ENCODE data around the gene STK32B. TPM values are rescaled to one million over a fixed set of nuclear protein-coding genes. Genes with fewer than 3 reads are reported as not detected.
"Not testable (repeated sequence)": the region's sequence is repeated elsewhere in the genome, so short reads cannot be mapped to it uniquely, and the experiment has no call there.

Gene STK32B
- total RNA-seq, 2 donors from 2014 or later: not detected

GRCh38 chr4:5146248-5146647, 95.0 kb downstream of the STK32B start:
- no peak for ATAC-seq
- Mint-ChIP-seq H3K4me1 (ENCODE audit: low read depth in 2 of 2) (no peaks in the 10 kb centered on the region), H3K4me3 (no peak overlapping the region), H3K9me3 (no peaks in the 10 kb centered on the region), H3K27ac (no peak overlapping the region), H3K27me3 (peaks cover 8 to 35% of the 10 kb centered on the region in 2 donors), H3K36me3 (no peaks in the 10 kb centered on the region)
- no peak for DNase-seq (ENCODE audit: low spot score)

GRCh38 chr4:5152521-5152920, 101.2 kb downstream of the STK32B start:
- H3K27ac Mint-ChIP-seq: no peak overlapping the region
- no peak overlapping the region for H3K4me3 Mint-ChIP-seq
- no peaks in the 10 kb centered on the region for H3K36me3 Mint-ChIP-seq
- no peaks in the 10 kb centered on the region for H3K9me3 Mint-ChIP-seq
- no peaks in the 10 kb centered on the region for H3K4me1 Mint-ChIP-seq (ENCODE audit: low read depth in 2 of 2)
- no peak for DNase-seq (ENCODE audit: low spot score)
- peaks cover 13 to 48% of the 10 kb centered on the region in 2 donors for H3K27me3 Mint-ChIP-seq
- no peak for ATAC-seq

GRCh38 chr4:5156682-5157081, 105.4 kb downstream of the STK32B start:
- peaks cover 13 to 23% of the 10 kb centered on the region in 2 donors for H3K27me3 Mint-ChIP-seq
- no peak overlapping the region for H3K4me3 Mint-ChIP-seq
- no peak for ATAC-seq
- no peaks in the 10 kb centered on the region for H3K9me3 Mint-ChIP-seq
- no peak for DNase-seq (ENCODE audit: low spot score)
- no peaks in the 10 kb centered on the region for H3K36me3 Mint-ChIP-seq
- no peak overlapping the region for H3K27ac Mint-ChIP-seq
- H3K4me1 Mint-ChIP-seq (ENCODE audit: low read depth in 2 of 2): no peaks in the 10 kb centered on the region

- H3K4me3 Mint-ChIP-seq: no peak overlapping the region
- no peaks in the 10 kb centered on the region for H3K36me3 Mint-ChIP-seq
- H3K27me3 Mint-ChIP-seq: peaks cover 7 to 17% of the 10 kb centered on the region in 2 donors
- ATAC-seq (no peak), DNase-seq (ENCODE audit: low spot score) (no peak)
- H3K27ac Mint-ChIP-seq: no peak overlapping the region
- no peaks in the 10 kb centered on the region for H3K4me1 Mint-ChIP-seq (ENCODE audit: low read depth in 2 of 2)
- H3K9me3 Mint-ChIP-seq: no peaks in the 10 kb centered on the region
These were observed 106.8 kb downstream of the STK32B start for GRCh38 chr4:5157791-5158770.

GRCh38 chr4:5158825-5159224, 107.5 kb downstream of the STK32B start:
- no peaks in the 10 kb centered on the region for H3K4me1 Mint-ChIP-seq (ENCODE audit: low read depth in 2 of 2)
- no peaks in the 10 kb centered on the region for H3K9me3 Mint-ChIP-seq
- no peak overlapping the region for H3K4me3 Mint-ChIP-seq
- H3K36me3 Mint-ChIP-seq: no peaks in the 10 kb centered on the region
- H3K27me3 Mint-ChIP-seq: peaks cover 7 to 21% of the 10 kb centered on the region in 2 donors
- DNase-seq (ENCODE audit: low spot score): no peak
- ATAC-seq: no peak
- no peak overlapping the region for H3K27ac Mint-ChIP-seq

GRCh38 chr4:5160668-5161067, 109.4 kb downstream of the STK32B start:
- DNase-seq (ENCODE audit: low spot score) (no peak), ATAC-seq (no peak)
- Mint-ChIP-seq H3K4me1 (ENCODE audit: low read depth in 2 of 2) (no peaks in the 10 kb centered on the region), H3K27ac (no peak overlapping the region), H3K9me3 (no peaks in the 10 kb centered on the region), H3K36me3 (no peaks in the 10 kb centered on the region), H3K27me3 (peaks cover under 1 to 11% of the 10 kb centered on the region in 2 donors), H3K4me3 (no peak overlapping the region)

GRCh38 chr4:5162909-5163508, 111.7 kb downstream of the STK32B start:
- no peak overlapping the region for H3K27ac Mint-ChIP-seq
- no peaks in the 10 kb centered on the region for H3K9me3 Mint-ChIP-seq
- no peak overlapping the region for H3K4me3 Mint-ChIP-seq
- ATAC-seq (no peak), DNase-seq (ENCODE audit: low spot score) (no peak)
- H3K4me1 Mint-ChIP-seq (ENCODE audit: low read depth in 2 of 2): no peaks in the 10 kb centered on the region
- peaks cover 0 to 8% of the 10 kb centered on the region in 2 donors for H3K27me3 Mint-ChIP-seq
- no peaks in the 10 kb centered on the region for H3K36me3 Mint-ChIP-seq

GRCh38 chr4:5164221-5164912, 113.1 kb downstream of the STK32B start:
- no peak for ATAC-seq
- Mint-ChIP-seq H3K9me3 (no peaks in the 10 kb centered on the region), H3K4me3 (no peak overlapping the region), H3K36me3 (no peaks in the 10 kb centered on the region), H3K27me3 (peaks cover 0 to 8% of the 10 kb centered on the region in 2 donors), H3K27ac (no peak overlapping the region), H3K4me1 (ENCODE audit: low read depth in 2 of 2) (no peaks in the 10 kb centered on the region)
- no peak for DNase-seq (ENCODE audit: low spot score)

- H3K27ac Mint-ChIP-seq: no peak overlapping the region
- no peak for ATAC-seq
- H3K36me3 Mint-ChIP-seq: no peaks in the 10 kb centered on the region
- no peak for DNase-seq (ENCODE audit: low spot score)
- H3K27me3 Mint-ChIP-seq: peaks cover 0 to 8% of the 10 kb centered on the region in 2 donors
- H3K9me3 Mint-ChIP-seq: no peaks in the 10 kb centered on the region
- H3K4me1 Mint-ChIP-seq (ENCODE audit: low read depth in 2 of 2): no peaks in the 10 kb centered on the region
- no peak overlapping the region for H3K4me3 Mint-ChIP-seq
These were observed 114.4 kb downstream of the STK32B start for GRCh38 chr4:5165420-5166369.

- ATAC-seq (no peak), DNase-seq (ENCODE audit: low spot score) (no peak)
- Mint-ChIP-seq H3K36me3 (no peaks in the 10 kb centered on the region), H3K4me1 (ENCODE audit: low read depth in 2 of 2) (no peaks in the 10 kb centered on the region), H3K9me3 (no peaks in the 10 kb centered on the region), H3K4me3 (no peak overlapping the region), H3K27me3 (peaks cover 0 to 8% of the 10 kb centered on the region in 2 donors), H3K27ac (no peak overlapping the region)
These were observed 115.1 kb downstream of the STK32B start for GRCh38 chr4:5166377-5166776.

GRCh38 chr4:5168891-5169290, 117.6 kb downstream of the STK32B start:
- ATAC-seq (no peak), DNase-seq (ENCODE audit: low spot score) (no peak)
- H3K27me3 Mint-ChIP-seq: peaks cover 3 to 8% of the 10 kb centered on the region in 2 donors
- peaks cover 3% of the 10 kb centered on the region for H3K9me3 Mint-ChIP-seq
- no peaks in the 10 kb centered on the region for H3K36me3 Mint-ChIP-seq
- H3K4me3 Mint-ChIP-seq: no peak overlapping the region
- H3K27ac Mint-ChIP-seq: no peak overlapping the region
- H3K4me1 Mint-ChIP-seq (ENCODE audit: low read depth in 2 of 2): no peaks in the 10 kb centered on the region

GRCh38 chr4:5175836-5176235, 124.6 kb downstream of the STK32B start:
- not testable (repeated sequence) for H3K4me1 Mint-ChIP-seq (ENCODE audit: low read depth in 2 of 2); H3K9me3 Mint-ChIP-seq; ATAC-seq; H3K27ac Mint-ChIP-seq; H3K36me3 Mint-ChIP-seq; DNase-seq (ENCODE audit: low spot score); H3K4me3 Mint-ChIP-seq
- H3K27me3 Mint-ChIP-seq: peaks cover 7 to 12% of the 10 kb centered on the region in 2 donors

- no peaks in the 10 kb centered on the region for H3K9me3 Mint-ChIP-seq
- DNase-seq (ENCODE audit: low spot score): no peak
- peaks cover 13 to 24% of the 10 kb centered on the region in 2 donors for H3K27me3 Mint-ChIP-seq
- no peak overlapping the region for H3K4me3 Mint-ChIP-seq
- no peak for ATAC-seq
- no peaks in the 10 kb centered on the region for H3K4me1 Mint-ChIP-seq (ENCODE audit: low read depth in 2 of 2)
- no peak overlapping the region for H3K27ac Mint-ChIP-seq
- no peaks in the 10 kb centered on the region for H3K36me3 Mint-ChIP-seq
These were observed 133.3 kb downstream of the STK32B start for GRCh38 chr4:5184606-5185005.
